Panc1 (cell line): ENCODE results near the gene IZUMO4.

Experiments used
- POLR2AphosphoS5 ChIP-seq: IDR thresholded peaks from 2 replicates; pipeline ENCODE4 v1.6.1; 2012; ENCODE audit warnings: mild to moderate bottlenecking, low read depth, low read length, moderate library complexity
- SIN3A ChIP-seq: IDR thresholded peaks from 2 replicates; pipeline ENCODE4 v1.6.1; 2012; ENCODE audit warnings: low read depth, mild to moderate bottlenecking, low read length, moderate library complexity, borderline replicate concordance; ENCODE audit not compliant: insufficient read depth
- TCF7L2 ChIP-seq: IDR thresholded peaks from 2 replicates; pipeline ENCODE4 v1.6.1; 2011; ENCODE audit warnings: mild to moderate bottlenecking, low read depth, low read length, inconsistent platforms
- TF ChIP-seq, protein P1 (sequence below): fragments of 450-650 bp; IDR thresholded peaks from 2 replicates; pipeline ENCODE4 v1.5.1; 2017; ENCODE audit warnings: mild to moderate bottlenecking
- TF ChIP-seq, protein P2 (sequence below), 2 experiments: IDR thresholded peaks; 2 replicates each; pipeline ENCODE4 v1.6.1; 2011 to 2012; ENCODE audit warnings: low read depth in 2 of 2, control low read depth in 1 of 2, low read length in 1 of 2, mild to moderate bottlenecking in 1 of 2, moderate library complexity in 1 of 2; ENCODE audit not compliant: insufficient read depth in 1 of 2

DNA sequence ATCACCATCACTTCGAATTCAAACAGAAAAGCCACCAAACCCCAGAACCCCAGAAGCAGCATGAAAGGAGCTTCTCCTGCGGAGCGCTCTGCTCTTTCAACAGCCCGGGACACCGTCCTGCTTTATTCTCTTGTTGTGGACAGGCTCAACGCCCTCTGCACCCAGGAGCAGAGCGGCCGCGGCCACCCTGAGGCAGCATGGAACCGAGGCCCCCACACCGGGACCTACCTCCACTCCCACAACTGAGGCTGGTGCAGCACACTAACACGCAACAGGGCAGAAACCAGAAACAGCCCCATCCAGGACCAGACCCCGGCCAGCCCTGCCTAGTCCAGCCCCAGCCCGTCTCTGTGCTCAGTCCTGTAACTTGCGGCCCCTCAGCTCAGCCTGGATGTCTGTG, 47.5 kb downstream of the IZUMO4 start:
- no peak for TF ChIP-seq POLR2AphosphoS5
- TF ChIP-seq, protein P1, sequence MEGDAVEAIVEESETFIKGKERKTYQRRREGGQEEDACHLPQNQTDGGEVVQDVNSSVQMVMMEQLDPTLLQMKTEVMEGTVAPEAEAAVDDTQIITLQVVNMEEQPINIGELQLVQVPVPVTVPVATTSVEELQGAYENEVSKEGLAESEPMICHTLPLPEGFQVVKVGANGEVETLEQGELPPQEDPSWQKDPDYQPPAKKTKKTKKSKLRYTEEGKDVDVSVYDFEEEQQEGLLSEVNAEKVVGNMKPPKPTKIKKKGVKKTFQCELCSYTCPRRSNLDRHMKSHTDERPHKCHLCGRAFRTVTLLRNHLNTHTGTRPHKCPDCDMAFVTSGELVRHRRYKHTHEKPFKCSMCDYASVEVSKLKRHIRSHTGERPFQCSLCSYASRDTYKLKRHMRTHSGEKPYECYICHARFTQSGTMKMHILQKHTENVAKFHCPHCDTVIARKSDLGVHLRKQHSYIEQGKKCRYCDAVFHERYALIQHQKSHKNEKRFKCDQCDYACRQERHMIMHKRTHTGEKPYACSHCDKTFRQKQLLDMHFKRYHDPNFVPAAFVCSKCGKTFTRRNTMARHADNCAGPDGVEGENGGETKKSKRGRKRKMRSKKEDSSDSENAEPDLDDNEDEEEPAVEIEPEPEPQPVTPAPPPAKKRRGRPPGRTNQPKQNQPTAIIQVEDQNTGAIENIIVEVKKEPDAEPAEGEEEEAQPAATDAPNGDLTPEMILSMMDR: no peak
- TF ChIP-seq, protein P2, sequence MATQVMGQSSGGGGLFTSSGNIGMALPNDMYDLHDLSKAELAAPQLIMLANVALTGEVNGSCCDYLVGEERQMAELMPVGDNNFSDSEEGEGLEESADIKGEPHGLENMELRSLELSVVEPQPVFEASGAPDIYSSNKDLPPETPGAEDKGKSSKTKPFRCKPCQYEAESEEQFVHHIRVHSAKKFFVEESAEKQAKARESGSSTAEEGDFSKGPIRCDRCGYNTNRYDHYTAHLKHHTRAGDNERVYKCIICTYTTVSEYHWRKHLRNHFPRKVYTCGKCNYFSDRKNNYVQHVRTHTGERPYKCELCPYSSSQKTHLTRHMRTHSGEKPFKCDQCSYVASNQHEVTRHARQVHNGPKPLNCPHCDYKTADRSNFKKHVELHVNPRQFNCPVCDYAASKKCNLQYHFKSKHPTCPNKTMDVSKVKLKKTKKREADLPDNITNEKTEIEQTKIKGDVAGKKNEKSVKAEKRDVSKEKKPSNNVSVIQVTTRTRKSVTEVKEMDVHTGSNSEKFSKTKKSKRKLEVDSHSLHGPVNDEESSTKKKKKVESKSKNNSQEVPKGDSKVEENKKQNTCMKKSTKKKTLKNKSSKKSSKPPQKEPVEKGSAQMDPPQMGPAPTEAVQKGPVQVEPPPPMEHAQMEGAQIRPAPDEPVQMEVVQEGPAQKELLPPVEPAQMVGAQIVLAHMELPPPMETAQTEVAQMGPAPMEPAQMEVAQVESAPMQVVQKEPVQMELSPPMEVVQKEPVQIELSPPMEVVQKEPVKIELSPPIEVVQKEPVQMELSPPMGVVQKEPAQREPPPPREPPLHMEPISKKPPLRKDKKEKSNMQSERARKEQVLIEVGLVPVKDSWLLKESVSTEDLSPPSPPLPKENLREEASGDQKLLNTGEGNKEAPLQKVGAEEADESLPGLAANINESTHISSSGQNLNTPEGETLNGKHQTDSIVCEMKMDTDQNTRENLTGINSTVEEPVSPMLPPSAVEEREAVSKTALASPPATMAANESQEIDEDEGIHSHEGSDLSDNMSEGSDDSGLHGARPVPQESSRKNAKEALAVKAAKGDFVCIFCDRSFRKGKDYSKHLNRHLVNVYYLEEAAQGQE (IDR thresholded peaks at IDR 0.05; ENCODE audit: insufficient read depth in 1 of 2, low read depth in 2 of 2, low read length in 1 of 2): no peak
- no peak for TF ChIP-seq SIN3A
- no peak for TF ChIP-seq TCF7L2
